Left ventricle myocardium superior (tissue), 1 donor: ENCODE results near the gene MDH1. TPM values are rescaled to one million over a fixed set of nuclear protein-coding genes. Genes with fewer than 3 reads are reported as not detected.
"Not testable (repeated sequence)": the region's sequence is repeated elsewhere in the genome, so short reads cannot be mapped to it uniquely, and the experiment has no call there.

Experiments
- ATAC-seq: fragments of 200-7000 bp; cut with Tn5 transposase; one replicate; pipeline ENCODE4 v1.9.1; 2020; ENCODE audit warnings: mild to moderate bottlenecking, moderate library complexity
- DNase-seq: peaks from one replicate; pipeline ENCODE4 v3.0.0-alpha.2; 2020
- intact Hi-C: fragments of 100-400 bp; cut with micrococcal nuclease; formaldehyde crosslinking; loops from one replicate; pipeline ENCODE4 v1.11.0; 2022
- total RNA-seq: library from RNA; stranded (reverse); fragmentation: NEBNext Ultra II Directional; extraction: Animal tissue kit (Norgen Biotek cat#: 25700); gene quantifications from one replicate; pipeline ENCODE4 v1.2.1, GENCODE V29; 2021
- donor health status: DM: no; HTN: yes; CAD: no; lungs with severe emphysema.

Gene MDH1
- total RNA-seq, 1 donor from 2014 or later: 1,473 TPM

DNA sequence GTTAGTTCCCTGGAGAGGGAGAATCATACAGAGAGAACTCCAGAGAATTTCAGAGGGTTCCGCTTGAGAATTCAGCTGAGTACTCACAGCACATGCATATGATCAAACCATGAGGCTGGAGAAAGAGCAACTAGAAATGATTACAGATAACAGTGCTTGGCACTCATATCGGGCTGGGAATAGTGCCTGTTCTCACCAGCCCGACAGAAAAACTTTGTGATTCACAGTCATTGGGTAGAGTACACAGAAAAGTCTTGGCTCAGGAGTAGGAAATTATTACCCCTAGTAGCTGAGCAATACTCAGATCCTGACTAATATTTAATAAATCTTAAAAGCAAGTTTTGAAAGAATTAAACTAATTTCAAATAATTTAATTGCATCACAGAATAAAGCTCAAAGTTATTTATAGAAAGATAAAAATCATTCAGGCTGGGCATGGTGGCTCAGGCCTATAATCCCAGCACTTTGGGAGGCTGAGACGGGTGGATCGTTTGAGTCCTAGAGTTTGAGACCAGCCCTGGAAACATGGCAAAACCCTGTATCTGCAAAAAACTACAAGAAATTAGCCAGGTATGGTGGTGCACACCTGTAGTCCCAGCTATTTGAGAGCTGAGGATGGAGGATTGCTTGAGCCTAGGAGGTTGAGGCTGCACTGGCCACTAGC lies 7.3 kb upstream of the MDH1 start:
- peak; percentile 37 for DNase-seq
- intact Hi-C loops: no loop called here
- peak; percentile 95 for ATAC-seq

DNA sequence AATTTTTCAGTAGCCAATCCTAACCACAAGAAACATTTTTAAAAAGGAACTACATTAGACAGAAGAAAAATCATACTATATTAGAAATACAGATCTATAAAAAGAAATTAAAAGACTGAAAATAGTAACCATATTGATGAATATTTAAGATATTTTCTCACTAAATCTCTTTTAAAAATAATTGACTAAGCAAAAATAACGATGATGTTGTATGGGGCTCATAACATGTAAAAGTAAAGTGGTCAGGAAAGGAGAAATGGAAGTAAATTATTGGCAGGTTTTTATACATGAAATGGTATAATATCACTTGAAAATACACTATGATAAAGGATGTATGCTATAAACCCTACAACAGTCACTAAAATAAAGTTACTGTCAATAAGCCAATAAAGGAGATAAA lies 5.9 kb upstream of the MDH1 start:
- ATAC-seq: no peak
- no peak for DNase-seq
- intact Hi-C loops: no loop called here

DNA sequence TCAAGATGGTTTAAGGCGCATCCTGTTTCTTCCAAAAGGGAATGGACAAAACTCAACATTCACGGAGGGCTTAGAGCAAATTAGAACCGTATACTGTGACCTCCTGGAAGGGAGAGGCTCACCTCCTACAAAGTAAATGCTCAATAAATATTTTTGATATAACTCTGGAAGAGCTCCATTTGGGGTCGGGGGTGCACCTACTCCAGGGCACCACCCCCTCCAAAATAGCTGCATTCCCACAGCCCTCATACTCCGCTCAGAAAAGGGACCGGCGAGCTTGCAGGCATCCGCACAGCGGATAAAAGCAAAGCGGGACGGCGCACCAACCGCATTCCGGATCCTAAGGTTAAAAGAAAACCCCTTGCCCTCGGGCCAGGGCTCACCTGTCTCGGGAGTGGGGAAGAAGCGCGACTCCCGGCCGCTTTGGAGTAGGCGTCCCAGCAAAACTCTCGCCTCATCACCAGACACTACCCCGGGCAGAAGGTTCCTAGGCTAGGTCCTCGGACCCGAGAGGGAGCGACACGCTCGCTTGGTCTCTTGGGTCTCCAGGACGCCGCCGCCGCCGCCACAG lies 864 bp upstream of the MDH1 start:
- intact Hi-C loops: no loop called here
- ATAC-seq: no peak
- no peak for DNase-seq

DNA sequence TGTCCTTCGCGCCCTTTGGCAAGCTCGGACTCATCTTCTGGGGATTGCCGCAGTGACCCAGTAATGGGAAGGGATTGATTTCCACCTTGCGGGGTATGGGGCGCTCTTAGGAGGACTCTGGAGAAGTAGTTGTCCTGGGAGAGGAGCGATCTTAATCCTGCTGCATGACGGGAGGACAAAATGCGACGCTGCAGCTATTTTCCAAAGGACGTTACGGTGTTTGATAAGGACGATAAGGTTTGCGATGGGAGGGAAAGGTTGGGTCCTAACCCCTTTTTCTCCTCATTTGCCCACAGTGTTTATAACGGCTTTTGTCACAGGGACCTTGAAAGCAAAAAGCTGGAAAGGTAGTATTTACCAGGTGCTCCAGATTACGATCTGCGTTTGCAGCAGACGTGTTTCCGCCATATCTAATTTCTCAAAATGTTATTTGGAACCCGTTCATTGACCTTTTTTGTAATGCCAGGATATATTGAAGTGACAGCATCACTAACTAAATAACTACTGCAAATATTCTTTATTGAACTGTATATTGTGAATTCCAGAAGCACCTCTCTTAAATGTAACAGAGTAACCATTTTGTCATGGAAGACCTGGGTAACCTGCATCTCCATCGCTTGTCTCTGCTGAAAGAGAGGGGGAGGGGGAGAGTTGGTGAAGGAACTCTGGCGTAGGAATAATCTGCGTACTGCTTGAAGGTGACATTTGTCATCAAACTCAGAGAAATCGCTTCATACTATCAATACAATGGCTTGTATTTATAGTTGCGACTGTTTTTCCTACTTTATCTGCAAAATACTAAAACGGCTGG lies 590 bp downstream of the MDH1 start:
- no peak for DNase-seq
- ATAC-seq: peak; percentile 22
- intact Hi-C loops: no loop called here

DNA sequence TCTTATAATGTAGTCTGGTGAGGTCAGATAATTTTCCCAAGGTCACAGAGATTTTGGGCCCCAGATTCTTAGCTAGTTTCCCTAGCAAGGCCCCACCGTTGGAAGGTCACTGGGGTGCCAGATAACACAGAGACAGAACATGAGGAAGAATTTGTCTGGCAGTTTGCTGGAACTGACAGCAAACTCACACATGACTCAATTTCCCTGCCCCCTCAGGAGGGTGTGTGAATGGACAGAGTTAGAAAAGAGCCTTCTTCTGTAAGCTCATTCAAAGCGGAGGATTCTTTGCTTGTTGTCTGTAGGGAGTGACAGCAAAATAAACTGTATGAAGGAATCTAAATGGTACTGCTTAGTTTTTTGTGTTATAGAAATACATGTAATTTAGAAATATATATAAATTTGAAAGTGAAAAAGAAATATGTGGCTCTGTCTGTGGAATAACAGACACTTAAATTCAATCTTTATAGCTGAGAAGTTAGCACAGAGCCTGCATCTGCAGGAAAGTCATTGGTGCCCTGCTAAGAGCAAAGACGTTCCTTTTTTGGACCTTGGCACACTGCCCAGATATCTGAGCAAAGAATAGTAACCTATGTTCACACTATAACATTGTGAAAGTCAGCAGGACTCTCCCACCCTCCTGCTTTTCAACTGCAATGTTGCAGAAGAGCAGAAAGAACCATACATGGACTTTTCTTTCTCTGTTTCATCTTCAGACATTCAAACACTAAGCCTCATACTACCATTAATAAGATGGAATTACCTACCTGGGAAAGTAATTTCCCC lies 2.1 kb downstream of the MDH1 start:
- DNase-seq (peak; percentile 33), ATAC-seq (peak; percentile 51)
- intact Hi-C loops: no loop called here

DNA sequence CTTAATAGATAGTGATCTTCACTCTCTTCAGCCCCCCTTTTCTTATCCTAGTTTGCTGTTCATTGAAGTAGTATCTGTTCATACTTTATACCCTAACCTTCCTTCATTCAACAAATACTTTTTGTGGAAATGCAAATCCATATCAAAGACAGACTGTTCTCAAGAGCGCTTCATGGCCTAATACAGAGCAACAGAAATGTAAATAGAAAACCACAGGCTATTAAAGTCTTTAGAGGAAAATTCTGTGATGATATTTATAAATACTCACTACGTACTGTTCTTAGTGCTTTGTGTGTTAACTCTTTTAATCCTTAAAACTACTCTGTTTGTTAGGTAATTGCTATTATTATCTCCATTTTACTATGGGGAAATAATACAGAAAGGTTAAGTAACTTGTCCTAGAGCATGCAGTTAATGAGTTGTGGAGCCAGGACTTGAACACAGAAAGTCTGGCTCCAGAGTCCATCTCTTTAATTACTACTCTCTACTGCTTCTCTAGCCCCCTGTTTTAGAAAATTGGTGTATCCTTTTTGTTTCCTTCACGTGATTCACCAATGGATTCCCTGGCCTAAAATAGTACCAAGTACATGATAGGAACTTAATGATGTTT lies 2.9 kb downstream of the MDH1 start:
- DNase-seq (no peak), ATAC-seq (no peak)
- intact Hi-C loops: no loop called here

DNA sequence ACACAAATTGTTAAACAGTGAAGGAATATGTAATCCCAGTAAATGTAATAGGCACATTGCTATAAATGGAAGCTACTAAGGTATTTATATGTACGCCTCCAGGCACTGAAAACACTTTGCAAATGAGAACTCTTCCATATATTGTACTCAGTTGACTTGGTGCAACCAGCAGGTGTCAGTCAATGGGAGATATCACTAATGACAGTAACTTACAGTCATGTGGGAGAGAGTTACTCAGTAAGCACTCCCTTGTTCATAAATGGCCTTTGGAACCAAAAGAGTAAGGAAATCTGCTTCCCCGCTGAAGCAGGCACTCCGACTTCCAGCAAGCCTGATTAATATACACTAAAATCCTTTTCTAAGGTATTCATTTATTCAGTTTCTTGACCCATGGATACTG lies 5.9 kb downstream of the MDH1 start:
- DNase-seq: no peak
- no peak for ATAC-seq
- intact Hi-C loops: no loop called here

DNA sequence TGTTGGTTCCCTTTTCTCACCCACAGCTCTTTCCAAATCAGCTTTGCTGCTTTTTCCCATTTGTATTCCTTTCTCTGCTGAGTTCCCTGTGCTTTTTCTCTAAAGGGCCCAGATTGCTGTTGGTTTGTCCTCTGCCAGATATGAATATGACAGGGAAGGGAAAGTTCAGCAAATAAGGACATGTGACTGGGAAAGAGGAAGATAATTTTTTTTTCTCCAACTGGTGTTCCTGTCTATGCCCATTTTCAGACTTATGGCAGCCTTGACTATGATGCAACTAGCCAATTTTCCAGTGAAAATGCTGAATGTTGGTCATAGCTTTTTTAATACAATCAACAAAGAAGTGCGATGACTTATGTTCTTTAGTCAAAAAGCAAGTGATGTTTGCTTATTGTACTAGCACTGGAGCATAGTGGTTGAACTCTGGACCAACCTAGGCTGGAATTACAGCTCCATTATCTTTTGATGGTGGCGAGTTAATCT lies 7.7 kb downstream of the MDH1 start:
- peak; percentile 12 for ATAC-seq
- intact Hi-C loops: no loop called here
- no peak for DNase-seq

DNA sequence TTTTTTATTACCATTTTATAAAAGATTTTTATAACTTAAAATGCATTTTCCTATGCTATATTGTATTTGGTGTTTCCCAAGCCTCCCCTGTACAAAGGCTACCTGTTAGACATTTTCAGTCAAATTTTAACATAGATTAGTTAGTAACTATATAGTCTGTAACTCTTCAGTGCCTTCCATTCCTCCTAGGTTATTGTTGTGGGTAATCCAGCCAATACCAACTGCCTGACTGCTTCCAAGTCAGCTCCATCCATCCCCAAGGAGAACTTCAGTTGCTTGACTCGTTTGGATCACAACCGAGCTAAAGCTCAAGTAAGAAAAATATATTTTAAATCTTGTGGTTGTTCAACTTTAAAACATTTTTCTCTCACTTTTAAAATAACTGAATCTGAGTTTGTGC lies 10.2 kb downstream of the MDH1 start:
- ATAC-seq (no peak), DNase-seq (no peak)
- intact Hi-C loops: no loop called here

DNA sequence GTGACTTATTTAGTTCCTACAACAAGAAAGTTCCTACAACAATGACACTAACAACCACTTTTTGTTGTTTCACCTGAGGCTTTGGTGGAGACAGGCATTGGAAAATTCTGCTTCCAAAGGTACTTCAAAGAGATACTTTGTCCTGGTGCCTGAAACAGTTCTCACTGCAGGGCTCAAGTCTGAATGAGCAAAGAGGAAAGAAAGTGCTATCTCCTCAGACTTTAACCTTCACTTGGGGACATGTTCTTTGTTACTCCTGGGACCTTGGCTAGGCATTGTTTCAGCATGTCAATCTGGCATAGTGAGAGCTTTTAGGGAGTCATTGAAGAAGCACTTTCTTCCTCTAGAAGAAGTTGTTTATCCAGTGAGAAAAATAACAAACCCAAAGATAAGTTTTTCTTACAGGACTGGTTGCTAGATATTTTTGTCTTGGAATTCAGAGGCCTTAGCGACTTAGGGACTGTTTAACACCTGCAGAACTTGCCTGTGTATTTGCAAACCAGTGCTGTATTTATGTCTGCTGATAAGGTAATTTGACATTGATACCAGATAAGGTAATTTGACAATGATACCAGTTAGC lies 12.2 kb downstream of the MDH1 start:
- ATAC-seq (no peak), DNase-seq (no peak)
- intact Hi-C loops: no loop called here

DNA sequence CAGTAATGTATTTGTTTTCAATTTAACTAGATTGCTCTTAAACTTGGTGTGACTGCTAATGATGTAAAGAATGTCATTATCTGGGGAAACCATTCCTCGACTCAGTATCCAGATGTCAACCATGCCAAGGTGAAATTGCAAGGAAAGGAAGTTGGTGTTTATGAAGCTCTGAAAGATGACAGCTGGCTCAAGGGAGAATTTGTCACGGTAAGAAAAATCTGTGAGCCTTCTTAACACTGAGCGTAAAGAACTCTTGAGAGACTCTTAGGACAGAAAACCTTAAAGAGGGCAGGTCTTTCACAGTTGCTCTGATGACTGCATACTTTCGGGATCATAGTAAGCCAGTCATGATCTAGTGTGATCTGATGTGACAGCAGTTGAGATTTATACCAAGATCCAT lies 15.9 kb downstream of the MDH1 start:
- DNase-seq (no peak), ATAC-seq (no peak)
- intact Hi-C loops: no loop called here

DNA sequence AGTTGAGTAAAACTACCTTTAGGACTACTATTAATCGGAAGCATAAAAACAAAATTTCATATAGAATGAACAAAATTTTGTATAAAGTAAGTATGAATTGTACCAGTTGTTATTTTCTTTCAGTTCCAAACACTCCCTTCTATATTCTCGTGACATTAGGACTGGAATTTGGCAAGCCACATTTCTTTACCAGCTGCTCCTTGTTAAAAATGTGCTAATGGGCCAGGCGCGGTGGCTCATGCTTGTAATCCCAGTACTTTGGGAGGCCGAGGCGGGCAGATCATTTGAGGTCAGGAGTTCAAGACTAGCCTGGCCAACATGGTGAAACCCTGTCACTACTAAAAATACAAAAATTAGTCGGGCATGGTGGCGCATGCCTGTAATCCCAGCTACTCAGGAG lies 20.1 kb downstream of the MDH1 start:
- intact Hi-C loops, ATAC-seq, DNase-seq: not testable (repeated sequence)

DNA sequence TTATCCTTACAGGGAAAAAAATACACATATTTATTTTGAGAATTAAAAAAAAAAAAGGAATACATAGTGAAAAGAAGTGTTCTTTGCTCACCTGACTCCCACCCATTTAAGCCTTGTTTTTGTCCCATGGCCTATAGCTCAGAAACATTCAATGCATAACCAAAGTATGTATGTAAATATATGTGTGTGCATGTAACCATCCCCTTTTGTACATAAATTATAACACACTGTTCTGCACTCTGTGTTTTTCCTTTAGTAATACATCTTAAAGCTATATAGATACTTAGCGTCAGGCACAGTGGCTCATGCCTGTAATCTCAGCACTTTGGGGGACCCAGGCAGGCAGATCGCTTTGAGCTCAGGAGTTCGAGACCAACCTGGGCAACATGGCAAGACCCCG lies 21.8 kb downstream of the MDH1 start:
- ATAC-seq (no peak), DNase-seq (no peak)
- intact Hi-C loops: no loop called here

DNA sequence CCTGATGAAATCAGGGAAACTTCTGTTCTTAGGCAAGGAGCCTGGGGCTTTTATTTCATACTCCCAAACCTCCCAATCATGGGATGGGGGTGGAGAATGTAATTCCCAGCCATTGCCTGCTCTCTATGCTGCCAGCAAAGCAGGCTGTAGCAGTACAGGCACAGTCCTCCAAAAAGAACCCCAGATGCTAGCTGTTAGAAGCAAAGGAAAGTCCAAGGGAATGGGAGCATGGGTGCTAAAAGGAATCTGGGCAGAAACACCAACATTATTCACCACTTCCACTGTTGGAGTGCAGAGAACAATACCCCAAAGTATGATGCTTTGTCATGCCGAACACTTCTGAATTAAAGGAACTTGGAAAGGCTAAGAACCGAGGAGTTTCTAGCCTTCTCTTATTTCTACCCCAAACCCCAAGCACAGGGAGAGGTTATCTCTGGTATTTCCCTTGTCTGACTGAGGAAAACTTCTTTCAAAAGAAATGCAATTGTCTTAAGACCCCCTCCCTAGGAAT lies 24.7 kb downstream of the MDH1 start:
- DNase-seq: no peak
- intact Hi-C loops: no loop called here
- ATAC-seq: no peak

DNA sequence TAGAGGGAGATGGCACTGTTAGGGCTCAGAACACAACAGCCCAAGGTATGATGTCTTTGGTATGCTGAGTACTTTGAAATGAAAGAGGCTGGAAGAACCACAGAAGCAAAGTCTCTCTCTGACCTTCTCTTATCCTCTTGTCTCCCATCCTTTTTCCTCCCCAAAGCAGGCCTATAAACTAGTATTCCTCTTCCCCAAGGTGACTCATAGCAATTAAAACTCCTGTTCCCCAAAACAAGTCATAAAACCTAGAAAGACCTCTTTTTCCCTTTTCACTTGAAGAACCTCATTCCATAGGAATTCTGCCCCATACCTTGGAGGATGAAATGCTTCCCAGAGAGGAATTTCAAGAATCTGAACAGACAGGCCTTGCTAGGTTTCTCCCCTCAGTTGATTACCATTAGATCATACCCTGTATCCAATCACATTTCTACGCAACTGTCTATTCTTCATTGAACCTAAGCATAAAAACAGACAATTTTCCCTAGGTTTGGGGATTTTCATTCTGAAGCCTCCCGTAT lies 25.7 kb downstream of the MDH1 start:
- intact Hi-C loops: no loop called here

DNA sequence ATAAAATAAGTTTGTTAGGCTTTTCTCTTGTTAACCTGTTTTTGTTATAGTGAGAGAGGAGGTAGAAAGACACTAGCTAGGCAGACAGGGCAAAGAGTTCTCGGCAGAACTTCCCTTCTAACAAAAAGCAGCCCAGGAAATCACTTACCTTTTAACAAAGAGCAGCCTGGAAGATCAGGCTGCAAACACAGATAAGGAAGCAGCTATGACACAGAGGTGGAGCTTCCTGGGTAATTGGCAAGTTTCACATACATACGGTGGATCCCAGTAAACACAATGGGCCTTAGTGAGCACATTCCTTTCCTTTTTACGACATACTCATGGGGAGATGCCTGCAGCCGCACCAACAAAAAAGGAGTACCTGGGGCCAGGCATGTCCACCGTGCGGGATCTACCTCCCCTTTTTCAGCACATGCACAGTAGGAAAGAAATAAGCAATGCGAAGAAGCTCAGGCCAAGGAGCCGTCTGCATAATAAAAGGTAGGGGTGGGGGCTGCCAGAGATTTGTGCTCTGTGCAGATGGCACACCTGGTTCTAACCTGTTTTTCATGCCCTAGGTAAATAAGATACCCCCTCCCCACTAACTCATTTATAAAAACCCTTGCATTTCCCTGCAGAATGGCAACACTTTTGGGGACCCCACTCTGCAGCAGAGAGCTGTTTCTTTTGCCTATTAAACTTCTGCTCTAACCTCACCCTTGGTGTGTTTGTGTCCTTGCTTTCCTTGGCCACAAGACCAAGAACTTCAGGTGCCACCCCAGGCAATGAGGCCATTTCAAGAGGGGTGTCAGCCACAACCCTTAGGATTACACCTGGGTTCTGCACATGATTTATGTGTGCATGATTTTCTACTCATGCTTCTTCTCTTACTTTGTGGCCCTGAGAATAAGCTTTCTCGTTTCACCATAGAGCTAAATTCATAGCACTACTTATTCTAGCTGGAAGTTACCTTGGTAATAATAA lies 26.5 kb downstream of the MDH1 start:
- intact Hi-C loops: no loop called here
- DNase-seq (no peak), ATAC-seq (no peak)

More for the DNA sequence above, 25.7 kb downstream of the MDH1 start:
- ATAC-seq (no peak), DNase-seq (no peak)

DNA sequence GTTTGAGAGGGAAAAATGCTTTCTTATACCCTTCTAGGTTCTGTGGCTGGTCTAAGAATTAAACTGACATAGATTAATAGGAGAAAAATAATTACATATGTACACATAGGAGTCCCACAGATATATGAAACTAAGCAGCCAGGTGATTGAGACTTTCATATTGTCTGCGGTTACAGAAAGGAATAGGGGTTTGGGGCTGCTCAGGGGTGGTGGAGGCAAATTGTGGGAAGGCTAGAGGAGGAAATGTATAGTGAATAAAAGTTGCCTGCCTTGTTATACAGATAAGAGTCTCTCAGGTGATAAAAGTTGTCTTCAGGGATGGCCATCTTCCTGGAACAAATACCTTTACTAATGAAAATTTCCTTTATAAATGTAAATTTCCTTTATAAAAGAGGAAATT lies 28.6 kb downstream of the MDH1 start:
- ATAC-seq (no peak), DNase-seq (no peak)
- intact Hi-C loops: no loop called here
